GM12878 (cell line): Measurements from ENCODE around the gene TXLNA. TPM values are rescaled to one million over a fixed set of nuclear protein-coding genes. Genes with fewer than 3 reads are reported as not detected.

Experiments
- ATAC-seq: fragments of 200-7000 bp; cut with Tn5 transposase; 3 replicates; pipeline ENCODE4 v1.9.1; 2020; ENCODE audit warnings: mild to moderate bottlenecking, moderate library complexity
- BruUV-seq: library from RNA; stranded (reverse); fragments of 400-500 nt; replicated peaks from 2 replicates; lab custom pipeline; 2021; lab: Mats Ljungman, UMichigan
- CTCF ChIA-PET: fragments of 300-600 bp; sonication (Branson Sonifier 250); formaldehyde crosslinking; extraction: SDS; loops from one replicate; lab custom pipeline; 2021; ENCODE audit warnings: inconsistent platforms; lab: Yijun Ruan, JAX
- POLR2A ChIA-PET: fragments of 350-600 bp; formaldehyde crosslinking; extraction: SDS; loops from one replicate; lab custom pipeline; 2021; ENCODE audit warnings: inconsistent platforms; lab: Charles Lee
- RAD21 ChIA-PET: fragments of 300-600 bp; sonication (Branson Sonifier 250); formaldehyde crosslinking; loops from one replicate; lab custom pipeline; 2023; ENCODE audit warnings: antibody characterized with exemption; ENCODE audit not compliant: unreplicated experiment; lab: Charles Lee
- SMC1A ChIA-PET: fragments of 300-600 bp; sonication (Branson Sonifier 250); formaldehyde crosslinking; loops from one replicate; lab custom pipeline; 2023; ENCODE audit not compliant: unreplicated experiment, uncharacterized antibody; lab: Charles Lee
- DNase-seq: peaks from one replicate; pipeline ENCODE4 v3.0.0-alpha.2; 2011; ENCODE audit warnings: low read depth, low spot score
- FAIRE-seq: peaks from 3 replicates; lab custom pipeline; 2011; peaks lifted over from hg19 to GRCh38; lab: Jason Lieb, UNC
- H2AFZ ChIP-seq: 2 replicates; pipeline ENCODE4 v1.6.0; 2011; ENCODE audit warnings: low read depth, low read length, control low read depth; ENCODE audit not compliant: control insufficient read depth
- H3K27ac ChIP-seq: 2 replicates; pipeline ENCODE4 v1.5.1; 2011; ENCODE audit warnings: control low read depth; ENCODE audit not compliant: control insufficient read depth, insufficient read depth
- H3K27me3 ChIP-seq, 2 experiments: replicated peaks in 1 of 2; 2 replicates each; pipeline versions ENCODE4 v1.6.0 to v1.6.1; 2011; ENCODE audit warnings: low read length in 1 of 2; ENCODE audit not compliant: control insufficient read depth in 2 of 2, insufficient read depth in 2 of 2
- H3K36me3 ChIP-seq, 2 experiments: 2 replicates each; pipeline ENCODE4 v1.5.1; 2011; ENCODE audit warnings: low read length in 1 of 2; ENCODE audit not compliant: control insufficient read depth in 2 of 2, insufficient read depth in 2 of 2
- H3K4me1 ChIP-seq: 2 replicates; pipeline ENCODE4 v1.6.1; 2011; ENCODE audit warnings: mild to moderate bottlenecking, low read length, moderate library complexity, mixed read lengths; ENCODE audit not compliant: control insufficient read depth, insufficient read depth
- H3K4me2 ChIP-seq: 2 replicates; pipeline ENCODE4 v1.6.0; 2011; ENCODE audit warnings: control low read depth; ENCODE audit not compliant: control insufficient read depth, insufficient read depth
- H3K4me3 ChIP-seq: fragments of 200-600 bp; sonication (generic); 2 replicates; pipeline ENCODE4 v1.5.1; 2016
- H3K79me2 ChIP-seq: 2 replicates; pipeline ENCODE4 v1.6.0; 2011; ENCODE audit warnings: low read length; ENCODE audit not compliant: control insufficient read depth, insufficient read depth
- H3K9ac ChIP-seq: 2 replicates; pipeline ENCODE4 v1.8.0; 2011; ENCODE audit warnings: low read length, control low read depth, mixed read lengths; ENCODE audit not compliant: control insufficient read depth, insufficient read depth
- H3K9me3 ChIP-seq: replicated peaks from 3 replicates; pipeline ENCODE4 v1.5.1; 2011; ENCODE audit warnings: mild to moderate bottlenecking, low read length; ENCODE audit not compliant: control insufficient read depth, insufficient read depth
- H4K20me1 ChIP-seq: 2 replicates; pipeline ENCODE4 v1.6.0; 2011; ENCODE audit not compliant: control insufficient read depth, insufficient read depth
- CHD1 ChIP-seq: IDR thresholded peaks from 2 replicates; pipeline ENCODE4 v1.6.1; 2012; ENCODE audit warnings: low read depth, low read length, improper control_type of control experiment
- CREB1 ChIP-seq: IDR thresholded peaks from 2 replicates; pipeline ENCODE4 v1.6.1; 2012; ENCODE audit warnings: low read depth, mild to moderate bottlenecking, inconsistent platforms
- DPF2 ChIP-seq: fragments of 450-650 bp; IDR thresholded peaks from 2 replicates; pipeline ENCODE4 v1.6.1; 2017; ENCODE audit warnings: mild to moderate bottlenecking
- EGR1 ChIP-seq, 2 experiments: IDR thresholded peaks; 1 replicate in 1 of 2; 2 replicates in 1 of 2; pipeline ENCODE4 v1.6.1; 2011 to 2012; ENCODE audit warnings: low read depth in 2 of 2, low read length in 2 of 2, borderline replicate concordance in 1 of 2, mild to moderate bottlenecking in 1 of 2, moderate library complexity in 1 of 2
- FOS ChIP-seq: IDR thresholded peaks from 3 replicates; pipeline ENCODE4 v1.6.1; 2011; ENCODE audit warnings: borderline replicate concordance; ENCODE audit not compliant: insufficient read length; ENCODE audit errors: extremely low read depth
- FOXK2 ChIP-seq: fragments of 450-650 bp; IDR thresholded peaks from 2 replicates; pipeline ENCODE4 v1.6.1; 2017; ENCODE audit warnings: mild to moderate bottlenecking, moderate library complexity
- GABPA ChIP-seq: IDR thresholded peaks from 2 replicates; pipeline ENCODE4 v1.6.1; 2014; ENCODE audit warnings: antibody characterized with exemption, low read depth, mild to moderate bottlenecking, inconsistent platforms
- JUND ChIP-seq: IDR thresholded peaks from 2 replicates; pipeline ENCODE4 v1.6.1; 2012; ENCODE audit warnings: low read depth, mild to moderate bottlenecking, low read length, improper control_type of control experiment, moderate library complexity
- POU2F2 ChIP-seq: IDR thresholded peaks from 3 replicates; pipeline ENCODE4 v1.6.1; 2011; ENCODE audit warnings: low read depth, mild to moderate bottlenecking, low read length, borderline replicate concordance
- SIN3A ChIP-seq: IDR thresholded peaks from 2 replicates; pipeline ENCODE4 v1.6.1; 2012; ENCODE audit warnings: low read depth, low read length, improper control_type of control experiment
- WGBS: methylation state at CpG from one replicate; pipeline ENCODE4 v1.1.6; 2016; ENCODE audit warnings: low lambda C conversion rate; ENCODE audit not compliant: insufficient replicate concordance, insufficient coverage; ENCODE audit errors: missing lambda C conversion rate; 5-methylcytosine and 5-hydroxymethylcytosine counted together
- in situ Hi-C: fragments of 300-500 bp; cut with MboI; formaldehyde crosslinking; loops from 9 replicates; pipeline ENCODE4 v1.14.3; 2018; ENCODE audit warnings: mixed read lengths
- intact Hi-C: fragments of 100-400 bp; cut with micrococcal nuclease; formaldehyde crosslinking; loops from one replicate; pipeline ENCODE4 v1.14.2; 2022; ENCODE audit not compliant: unreplicated experiment
- polyA plus RNA-seq, 11 experiments: library from polyadenylated mRNA; depleted of rRNA in 4 of 11; unstranded in 6 of 11; stranded (reverse) in 5 of 11; fragments of >200 nt; fragmentation: Nextera tagmentation in 4 of 11; fragmentation: Illumina TruSeq in 1 of 11; extraction: Ambion mirVana in 4 of 11; extraction: Trizol in 1 of 11; gene quantifications; 1 replicate in 1 of 11; 2 replicates in 10 of 11; pipeline versions ENCODE4 v1.2.1 to v1.2.3, GENCODE V29; 2011 to 2016; ENCODE audit warnings: inconsistent platforms in 2 of 11, missing spikeins in 2 of 11, low read depth in 1 of 11
- total RNA-seq, 4 experiments: library from RNA; depleted of rRNA in 3 of 4; stranded (reverse); fragments of >200 nt in 3 of 4; fragmentation: Illumina TruSeq in 1 of 4; extraction: Trizol in 1 of 4; gene quantifications; 2 replicates each; pipeline versions ENCODE4 v1.2.1 to v1.2.3, GENCODE V29; 2013 to 2021

Gene TXLNA
- total and polyA plus RNA-seq, 10 of the 15 experiments (the other 5 are each of a cell fraction or from before 2014, with no cell fraction given) = 7.2 to 93.7 (median 47.9) TPM

DNA sequence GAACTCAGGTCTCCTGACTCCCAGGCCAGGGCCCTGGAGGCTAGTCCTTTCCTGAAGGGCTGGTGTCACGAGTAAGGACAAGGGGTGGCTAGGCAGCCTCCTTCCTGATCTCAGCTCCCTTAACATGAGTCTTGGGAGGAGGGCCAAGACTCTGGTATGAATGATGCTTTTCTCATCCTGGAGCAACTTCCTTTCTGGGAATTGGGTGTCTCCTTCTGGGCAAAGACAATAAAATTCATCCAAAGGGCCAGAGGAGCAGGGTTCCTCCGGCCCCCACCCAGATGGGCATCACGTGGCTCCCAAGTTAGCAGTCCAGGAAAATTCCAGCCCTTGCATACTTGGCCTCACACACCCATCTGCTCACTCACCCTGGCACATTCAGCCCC lies 67.4 kb downstream of the TXLNA start, which contains the start of gene FAM167B:
Gene FAM167B, plus strand, starts transcription at position 335 of the 386 bp plus-strand sequence. CDS start 200 bp downstream, outside the sequence.
- no peak within 1 kb of the TSS; the same call in none of the 2 replicates for H3K27ac ChIP-seq
- CTCF ChIA-PET = interaction anchor here (2.9 to 9.6 kb wide), 8 partner anchors 8 to 154 kb away, joined by 14 to 123 read pairs (median 42); partner anchors contain the start of genes EIF3I and TMEM234
- no peak for DNase-seq
- no peaks in the 10 kb centered on the region for H4K20me1 ChIP-seq
- in situ Hi-C loops (no loop called here), intact Hi-C loops (no loop called here)
- H3K9me3 ChIP-seq = no peaks in the 10 kb centered on the region
- no peak within 1 kb of the TSS for H3K4me3 ChIP-seq
- no peaks in the 10 kb centered on the region for H3K36me3 ChIP-seq
- peaks cover 12% of the 10 kb centered on the region for H3K79me2 ChIP-seq
- no peak for TF ChIP-seq FOS
- TF ChIP-seq FOXK2 = no peak
- H2AFZ ChIP-seq = peak within 1 kb of the TSS; percentile 78
- H3K4me1 ChIP-seq = peaks cover 48% of the 10 kb centered on the region
- SMC1A ChIA-PET = interaction anchor here (0.7 to 14.4 kb wide), 5 partner anchors 27 to 155 kb away, joined by 3 to 124 read pairs (median 3); partner anchors contain the start of gene KPNA6
- POLR2A ChIA-PET = interaction anchor here (0.9 kb wide), 1 partner anchor 50 kb away, joined by 3 read pairs; no protein-coding TSS in a partner anchor
- H3K9ac ChIP-seq = no peak within 1 kb of the TSS
- no TSS peak for BruUV-seq
- WGBS = 67% methylated on average over 3 of the region's 3 CpGs
- no peak for ATAC-seq
- H3K27me3 ChIP-seq = no peaks in the 10 kb centered on the region
- peak within 1 kb of the TSS; percentile 32 for H3K4me2 ChIP-seq
- no peak for FAIRE-seq
- RAD21 ChIA-PET = interaction anchor here (2.1 to 4.7 kb wide), 2 partner anchors 31 to 90 kb away, joined by 10 to 30 read pairs; partner anchors contain the start of gene MARCKSL1

DNA sequence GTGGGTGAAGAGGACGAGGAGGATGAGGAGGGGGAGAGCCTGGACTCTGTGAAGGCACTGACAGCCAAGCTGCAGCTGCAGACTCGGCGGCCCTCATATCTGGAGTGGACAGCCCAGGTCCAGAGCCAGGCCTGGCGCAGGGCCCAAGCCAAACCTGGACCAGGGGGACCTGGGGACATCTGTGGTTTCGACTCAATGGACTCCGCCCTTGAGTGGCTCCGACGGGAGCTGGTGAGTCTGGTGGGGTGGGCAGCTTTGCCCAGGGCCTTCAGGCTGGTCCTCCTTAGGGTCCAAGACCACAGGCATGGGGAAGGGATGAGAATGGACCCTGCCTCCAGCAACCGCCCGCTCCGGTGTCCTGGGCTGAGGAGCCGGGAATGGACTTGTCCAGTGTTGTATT lies 68.0 kb downstream of the TXLNA start:
- WGBS = 98% methylated on average over 12 of the region's 12 CpGs
- Histone ChIP-seq H3K4me1 (peaks cover 48% of the 10 kb centered on the region), H3K27me3 (no peaks in the 10 kb centered on the region), H2AFZ (no peak overlapping the region), H3K36me3 (no peaks in the 10 kb centered on the region), H4K20me1 (no peaks in the 10 kb centered on the region), H3K79me2 (peaks cover 18% of the 10 kb centered on the region), H3K9me3 (no peaks in the 10 kb centered on the region), H3K27ac (no peak overlapping the region), H3K9ac (no peak overlapping the region), H3K4me3 (no peak overlapping the region), H3K4me2 (no peak overlapping the region)
- ATAC-seq = no peak
- CTCF ChIA-PET = interaction anchor here (0.6 to 9.6 kb wide), 21 partner anchors 9 to 262 kb away, joined by 3 to 123 read pairs (median 12); partner anchors contain the start of genes EIF3I, HDAC1, MARCKSL1 and TMEM234
- intact Hi-C loops = no loop called here
- RAD21 ChIA-PET = interaction anchor here (1.1 to 4.7 kb wide), 8 partner anchors 25 to 152 kb away, joined by 3 to 45 read pairs (median 8); partner anchors contain the start of genes EIF3I, MARCKSL1 and TMEM234
- POLR2A ChIA-PET = interaction anchor here (0.7 to 3.1 kb wide), 2 partner anchors 47 to 67 kb away, joined by 3 to 7 read pairs; partner anchors contain the start of genes CCDC28B and TXLNA
- SMC1A ChIA-PET = interaction anchor here (0.5 to 14.4 kb wide), 7 partner anchors 26 to 282 kb away, joined by 3 to 124 read pairs (median 4); no protein-coding TSS in a partner anchor
- BruUV-seq = no TSS peak
- DNase-seq = no peak
- in situ Hi-C loops = no loop called here
- TF ChIP-seq CREB1 = no peak
- TF ChIP-seq SIN3A = no peak
- TF ChIP-seq DPF2 = no peak
- no peak for TF ChIP-seq EGR1 (IDR thresholded peaks at IDR 0.05; ENCODE audit: borderline replicate concordance in 1 of 2, low read depth in 2 of 2, low read length in 2 of 2)
- no peak for TF ChIP-seq GABPA
- TF ChIP-seq POU2F2 = no peak
- no peak for TF ChIP-seq CHD1
- TF ChIP-seq JUND = no peak
- FAIRE-seq = no peak
